ENCODE measurements around the gene SLC35F1. TPM values are rescaled to one million over a fixed set of nuclear protein-coding genes. Genes with fewer than 3 reads are reported as not detected.

SLC35F1 gene
- total and polyA plus RNA-seq, 10 of the 15 experiments (the other 5 are each of a cell fraction or from before 2014, with no cell fraction given): 0.01 TPM; not detected in 9

GRCh38 chr6:118350881-118351430 lies 443.9 kb downstream of the SLC35F1 start:
- no peak overlapping the region for H3K4me3 ChIP-seq
- no peak overlapping the region for H2AFZ ChIP-seq (ENCODE audit: control insufficient read depth, low read depth, low read length)
- ChIA-PET POLR2A (interaction anchor here (0.7 kb wide), 1 partner anchor 896 kb away, joined by 3 read pairs; no protein-coding TSS in a partner anchor), SMC1A (ENCODE audit: uncharacterized antibody, unreplicated experiment) (no interaction called here), RAD21 (ENCODE audit: unreplicated experiment) (no interaction called here), CTCF (no interaction called here)
- no peak for TF ChIP-seq ZSCAN29 (IDR thresholded peaks at IDR 0.05)
- TF ChIP-seq ZNF384 (IDR thresholded peaks at IDR 0.05; ENCODE audit: borderline replicate concordance, low read depth, low read length): no peak
- TF ChIP-seq ZNF622 (IDR thresholded peaks at IDR 0.05): no peak
- no peak for TF ChIP-seq MEF2A (IDR thresholded peaks at IDR 0.05; ENCODE audit: insufficient read depth, low read depth, low read length)
- TF ChIP-seq MXI1 (IDR thresholded peaks at IDR 0.05; ENCODE audit: low read depth, low read length): no peak
- no peak for TF ChIP-seq USF2 (IDR thresholded peaks at IDR 0.05; ENCODE audit: borderline replicate concordance, low read depth, low read length)
- TF ChIP-seq CREM (IDR thresholded peaks at IDR 0.05; ENCODE audit: low read depth): no peak
- no peak for TF ChIP-seq BHLHE40 (IDR thresholded peaks at IDR 0.05; ENCODE audit: borderline replicate concordance in 1 of 2, low read depth in 2 of 2, low read length in 1 of 2)
- no peak for TF ChIP-seq BMI1 (IDR thresholded peaks at IDR 0.05; ENCODE audit: borderline replicate concordance)
- TF ChIP-seq PKNOX1 (IDR thresholded peaks at IDR 0.05): no peak
- TF ChIP-seq MAX (IDR thresholded peaks at IDR 0.05; ENCODE audit: low read depth, low read length): no peak
- ATAC-seq: no peak
- H3K9me3 ChIP-seq (replicated peaks; ENCODE audit: control insufficient read depth, insufficient read depth, low read length): no peaks in the 10 kb centered on the region; the same call in 2 of the 3 replicates
- DNase-seq (ENCODE audit: low read depth, low spot score): no peak
- FAIRE-seq: no peak
- no peaks in the 10 kb centered on the region for H4K20me1 ChIP-seq (ENCODE audit: control insufficient read depth, insufficient read depth)
- in situ Hi-C loops (cut with MboI) (no loop called here), intact Hi-C loops (cut with micrococcal nuclease; ENCODE audit: unreplicated experiment) (no loop called here)
- H3K36me3 ChIP-seq (ENCODE audit: control insufficient read depth in 2 of 2, insufficient read depth in 2 of 2, low read length in 1 of 2): no peaks in the 10 kb centered on the region
- no peaks in the 10 kb centered on the region for H3K79me2 ChIP-seq (ENCODE audit: control insufficient read depth, insufficient read depth, low read length)
- 25% methylated on average over 5 of the region's 5 CpGs for WGBS (ENCODE audit: insufficient coverage, insufficient replicate concordance, low lambda C conversion rate, missing lambda C conversion rate)
- peaks cover 4% of the 10 kb centered on the region; the same call in 1 of the 2 replicates for H3K4me1 ChIP-seq (ENCODE audit: control insufficient read depth, insufficient read depth, low read length)
- H3K9ac ChIP-seq (ENCODE audit: control insufficient read depth, insufficient read depth, low read length): no peak overlapping the region
- no peak overlapping the region for H3K27ac ChIP-seq (ENCODE audit: control insufficient read depth, insufficient read depth)
- no peaks in the 10 kb centered on the region for H3K27me3 ChIP-seq (replicated peaks in 1 of 2; ENCODE audit: control insufficient read depth in 2 of 2, insufficient read depth in 2 of 2, low read length in 1 of 2)
- no peak overlapping the region for H3K4me2 ChIP-seq (ENCODE audit: control insufficient read depth, insufficient read depth)
- no TSS peak for BruUV-seq (replicated peaks)
